Measurements from ENCODE around the gene CYBA.

The CYBA gene

DNA sequence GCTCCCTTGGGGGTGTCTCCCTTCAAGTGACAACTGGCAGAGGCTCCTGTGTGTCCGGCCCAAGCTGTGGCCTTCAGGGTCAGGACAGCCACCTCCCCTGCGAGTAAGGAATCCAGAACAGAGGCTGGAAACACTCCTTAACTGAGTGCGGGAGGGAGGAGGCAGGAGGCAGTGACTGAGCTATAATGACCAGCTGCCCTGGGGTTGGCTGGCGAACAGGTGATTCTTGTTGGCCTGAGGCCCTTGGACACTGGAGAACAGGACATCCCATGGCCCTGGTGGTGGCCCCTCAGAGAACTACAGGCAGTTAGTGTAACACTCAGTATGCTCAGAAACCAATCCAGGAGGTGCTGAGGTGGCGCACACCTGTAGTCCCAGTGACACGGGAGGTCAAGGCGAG is 44.9 kb upstream of the CYBA start:
- TF ChIP-seq, protein P1, sequence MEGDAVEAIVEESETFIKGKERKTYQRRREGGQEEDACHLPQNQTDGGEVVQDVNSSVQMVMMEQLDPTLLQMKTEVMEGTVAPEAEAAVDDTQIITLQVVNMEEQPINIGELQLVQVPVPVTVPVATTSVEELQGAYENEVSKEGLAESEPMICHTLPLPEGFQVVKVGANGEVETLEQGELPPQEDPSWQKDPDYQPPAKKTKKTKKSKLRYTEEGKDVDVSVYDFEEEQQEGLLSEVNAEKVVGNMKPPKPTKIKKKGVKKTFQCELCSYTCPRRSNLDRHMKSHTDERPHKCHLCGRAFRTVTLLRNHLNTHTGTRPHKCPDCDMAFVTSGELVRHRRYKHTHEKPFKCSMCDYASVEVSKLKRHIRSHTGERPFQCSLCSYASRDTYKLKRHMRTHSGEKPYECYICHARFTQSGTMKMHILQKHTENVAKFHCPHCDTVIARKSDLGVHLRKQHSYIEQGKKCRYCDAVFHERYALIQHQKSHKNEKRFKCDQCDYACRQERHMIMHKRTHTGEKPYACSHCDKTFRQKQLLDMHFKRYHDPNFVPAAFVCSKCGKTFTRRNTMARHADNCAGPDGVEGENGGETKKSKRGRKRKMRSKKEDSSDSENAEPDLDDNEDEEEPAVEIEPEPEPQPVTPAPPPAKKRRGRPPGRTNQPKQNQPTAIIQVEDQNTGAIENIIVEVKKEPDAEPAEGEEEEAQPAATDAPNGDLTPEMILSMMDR (IDR thresholded peaks at IDR 0.05; ENCODE audit: extremely low read depth, missing control alignments): no peak
- no peak for DNase-seq (ENCODE audit: low spot score)

GRCh38 chr16:88695218-88695617 is 44.4 kb upstream of the CYBA start:
- DNase-seq (ENCODE audit: low spot score): no peak
- TF ChIP-seq, protein P1 (IDR thresholded peaks at IDR 0.05; ENCODE audit: extremely low read depth, missing control alignments): no peak

DNA sequence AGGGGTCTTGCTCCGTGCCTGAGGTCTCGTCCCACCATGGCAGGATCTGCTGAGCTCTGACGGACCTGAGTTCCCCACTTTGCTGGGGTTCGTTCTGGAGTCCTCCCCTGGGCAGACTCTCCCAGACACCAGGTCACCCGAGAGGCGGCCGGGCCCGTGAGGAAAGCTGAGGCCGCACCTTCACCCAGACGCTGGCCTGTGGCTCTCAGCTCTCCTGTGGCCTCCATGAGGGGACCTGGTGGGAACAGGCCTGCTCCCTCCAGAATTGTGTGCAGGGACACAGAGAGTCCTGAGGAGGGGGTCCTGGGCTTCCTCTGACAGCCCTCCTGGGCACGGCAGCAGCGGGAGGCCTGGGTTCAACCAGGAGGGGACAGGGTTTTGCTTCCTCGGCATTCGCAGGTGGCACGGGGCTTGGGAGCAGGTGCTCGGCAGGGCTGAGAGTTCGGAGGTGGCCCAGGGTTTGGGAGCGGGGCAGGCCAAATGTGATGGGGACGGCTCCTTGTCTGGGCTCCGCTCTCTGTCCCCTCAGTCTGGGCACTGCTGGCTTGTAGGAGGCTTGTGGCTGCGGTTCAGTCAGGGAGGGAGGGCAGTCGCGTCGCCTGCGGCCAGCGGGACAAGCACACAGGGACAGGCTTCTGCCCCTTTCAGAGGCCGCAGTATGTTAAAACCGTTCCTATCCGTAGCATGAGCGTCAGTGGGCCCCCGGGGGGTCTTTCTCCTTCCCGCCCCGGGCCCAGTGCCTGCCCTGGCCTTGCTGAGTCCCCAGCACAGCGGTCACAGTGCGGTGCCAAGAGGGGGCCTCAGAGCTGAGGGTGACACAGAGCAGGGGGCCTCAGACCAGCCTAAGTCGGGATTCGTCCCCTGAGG is 43.6 kb upstream of the CYBA start:
- DNase-seq (ENCODE audit: low spot score): no peak
- TF ChIP-seq, protein P1 (IDR thresholded peaks at IDR 0.05; ENCODE audit: extremely low read depth, missing control alignments): no peak

DNA sequence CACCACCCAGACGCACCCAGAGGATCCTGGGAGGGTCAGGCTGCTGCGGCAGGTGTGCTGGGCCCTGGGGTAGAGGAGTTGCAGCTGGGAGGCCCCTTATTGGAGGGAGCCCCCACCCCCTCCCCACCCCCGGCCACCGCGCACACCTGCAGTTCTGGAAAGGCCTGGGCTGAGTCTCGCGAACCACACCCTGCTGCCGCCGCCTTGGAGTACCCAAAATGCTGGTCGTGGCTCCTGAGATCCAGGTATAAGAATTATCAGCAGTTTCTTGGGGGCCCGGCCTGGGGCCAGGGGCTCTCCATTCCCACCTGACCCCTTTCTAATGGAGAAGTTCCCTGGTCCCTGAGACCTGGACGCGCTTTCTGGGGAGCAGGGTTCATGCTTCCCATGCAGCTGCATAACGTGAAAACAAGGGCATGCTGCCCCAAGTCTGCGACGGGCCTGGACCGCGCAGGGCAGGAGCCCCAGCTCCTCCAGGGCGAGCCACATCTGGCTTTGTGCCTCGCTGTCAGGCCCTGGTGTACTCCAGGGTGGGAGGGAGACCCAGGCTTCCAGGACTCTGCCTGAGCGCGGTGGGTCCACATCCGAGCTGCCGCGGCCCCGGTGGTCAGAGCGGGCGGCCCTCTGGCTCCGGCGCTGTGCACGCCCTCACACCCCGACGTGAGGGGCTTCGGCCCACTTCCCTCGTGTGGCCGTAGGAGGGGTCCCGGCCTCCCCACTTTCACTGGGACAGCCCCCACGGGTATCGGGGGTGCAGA is 42.7 kb upstream of the CYBA start:
- DNase-seq (ENCODE audit: low spot score): no peak

DNA sequence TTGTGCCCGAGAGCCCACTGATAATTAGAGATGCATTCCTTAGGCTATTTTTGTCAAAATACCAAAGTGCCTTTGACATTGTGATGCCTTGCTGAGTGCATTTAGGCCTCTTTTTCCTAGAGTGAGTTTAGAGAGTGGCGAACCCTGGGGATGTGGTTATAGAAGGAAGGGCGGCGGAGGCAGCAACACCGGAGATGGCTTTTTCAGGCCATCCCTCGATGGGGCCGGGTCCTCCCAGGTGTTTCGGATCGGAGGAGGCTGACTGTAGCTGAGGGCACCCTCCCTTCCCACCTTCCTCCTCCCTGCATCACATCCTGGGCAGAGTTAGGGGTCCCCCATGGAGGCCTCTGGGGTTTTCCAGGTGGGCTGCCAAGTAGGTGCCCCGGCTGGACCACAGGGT is 42.0 kb upstream of the CYBA start:
- TF ChIP-seq, protein P1 (IDR thresholded peaks at IDR 0.05; ENCODE audit: extremely low read depth, missing control alignments): no peak
- DNase-seq (ENCODE audit: low spot score): no peak

More for the DNA sequence above, 42.7 kb upstream of the CYBA start:
- TF ChIP-seq, protein P1 (IDR thresholded peaks at IDR 0.05; ENCODE audit: extremely low read depth, missing control alignments): no peak

GRCh38 chr16:88691924-88692560 is 41.2 kb upstream of the CYBA start:
- TF ChIP-seq, protein P1 (IDR thresholded peaks at IDR 0.05; ENCODE audit: extremely low read depth, missing control alignments): no peak
- no peak for DNase-seq (ENCODE audit: low spot score)
